Testis (tissue), 2 donors: Measurements from ENCODE around the gene NUBPL.

Source experiments
- POLR2A ChIP-seq: fragments of 450-650 bp; IDR thresholded peaks from one replicate; pipeline ENCODE4 v1.6.1; 2017; ENCODE audit warnings: antibody characterized with exemption, mild to moderate bottlenecking, moderate library complexity
- TF ChIP-seq, protein P1 (sequence below), 3 experiments: fragments of 450-650 bp in 2 of 3; fragments of 200-600 bp in 1 of 3; sonication (generic) in 1 of 3; IDR thresholded peaks; one replicate each; pipeline ENCODE4 v1.5.1; 2016 to 2019; ENCODE audit warnings: antibody characterized with exemption in 3 of 3, mild to moderate bottlenecking in 2 of 3, moderate library complexity in 1 of 3

DNA sequence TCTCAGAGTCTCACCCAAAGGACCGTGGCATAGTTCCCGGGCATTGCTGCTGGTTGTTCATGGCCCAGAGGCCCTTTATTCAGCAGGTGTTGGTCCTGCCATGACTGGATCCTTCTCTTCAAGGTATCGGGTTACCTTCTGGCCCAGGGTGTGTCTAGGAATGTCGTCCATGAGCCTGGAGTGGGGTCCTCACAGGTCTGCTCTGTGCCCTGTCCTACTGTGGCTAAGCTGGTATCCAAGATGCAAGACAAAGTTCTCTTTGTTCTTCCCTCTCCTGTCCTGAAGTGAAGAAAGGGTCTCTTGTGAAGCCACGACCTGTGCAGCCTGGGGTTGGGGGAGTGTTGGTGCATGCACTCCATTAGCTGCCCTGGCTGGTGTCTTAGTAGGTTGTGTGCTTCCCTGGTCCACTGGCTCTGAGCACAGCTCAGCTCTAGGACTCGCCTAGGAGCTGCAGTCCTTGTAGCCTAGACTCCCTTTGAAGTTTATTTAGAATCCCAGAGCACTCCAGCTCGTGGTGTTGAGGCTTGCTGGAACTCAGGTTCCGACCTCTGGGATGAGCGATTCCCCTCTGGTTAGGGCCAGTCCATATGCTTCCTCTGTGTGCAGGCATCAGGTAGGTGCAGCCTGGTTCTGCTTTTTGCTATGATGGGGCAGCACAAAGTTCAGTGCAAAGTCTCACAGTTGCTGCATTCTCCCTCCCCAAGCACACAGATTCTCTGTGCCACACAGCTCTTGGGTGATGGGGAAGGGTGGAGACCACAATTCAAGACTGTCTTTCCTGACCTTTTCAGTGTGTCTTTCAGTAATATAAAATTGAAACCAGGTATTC is 117.4 kb downstream of the NUBPL start:
- TF ChIP-seq, protein P1, sequence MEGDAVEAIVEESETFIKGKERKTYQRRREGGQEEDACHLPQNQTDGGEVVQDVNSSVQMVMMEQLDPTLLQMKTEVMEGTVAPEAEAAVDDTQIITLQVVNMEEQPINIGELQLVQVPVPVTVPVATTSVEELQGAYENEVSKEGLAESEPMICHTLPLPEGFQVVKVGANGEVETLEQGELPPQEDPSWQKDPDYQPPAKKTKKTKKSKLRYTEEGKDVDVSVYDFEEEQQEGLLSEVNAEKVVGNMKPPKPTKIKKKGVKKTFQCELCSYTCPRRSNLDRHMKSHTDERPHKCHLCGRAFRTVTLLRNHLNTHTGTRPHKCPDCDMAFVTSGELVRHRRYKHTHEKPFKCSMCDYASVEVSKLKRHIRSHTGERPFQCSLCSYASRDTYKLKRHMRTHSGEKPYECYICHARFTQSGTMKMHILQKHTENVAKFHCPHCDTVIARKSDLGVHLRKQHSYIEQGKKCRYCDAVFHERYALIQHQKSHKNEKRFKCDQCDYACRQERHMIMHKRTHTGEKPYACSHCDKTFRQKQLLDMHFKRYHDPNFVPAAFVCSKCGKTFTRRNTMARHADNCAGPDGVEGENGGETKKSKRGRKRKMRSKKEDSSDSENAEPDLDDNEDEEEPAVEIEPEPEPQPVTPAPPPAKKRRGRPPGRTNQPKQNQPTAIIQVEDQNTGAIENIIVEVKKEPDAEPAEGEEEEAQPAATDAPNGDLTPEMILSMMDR (IDR thresholded peaks at IDR 0.05), result no peak
- no peak for TF ChIP-seq POLR2A
